Left ventricle myocardium inferior (tissue), 1 donor: Measurements from ENCODE around the gene OR4D9. TPM values are rescaled to one million over a fixed set of nuclear protein-coding genes. Genes with fewer than 3 reads are reported as not detected.

Experiments used
- DNase-seq: peaks from one replicate; pipeline ENCODE4 v3.0.0-alpha.2; 2020
- H3K27ac ChIP-seq: fragments of 200-600 bp; replicated peaks from 2 replicates; pipeline ENCODE4 v1.8.0; 2021
- H3K27me3 ChIP-seq: fragments of 200-600 bp; 2 replicates; pipeline ENCODE4 v1.8.0; 2021; ENCODE audit warnings: low read depth
- H3K36me3 ChIP-seq: fragments of 200-600 bp; 2 replicates; pipeline ENCODE4 v1.8.0; 2021
- H3K4me1 ChIP-seq: fragments of 200-600 bp; 2 replicates; pipeline ENCODE4 v1.8.0; 2021
- H3K4me3 ChIP-seq: fragments of 200-600 bp; 2 replicates; pipeline ENCODE4 v1.8.0; 2021; ENCODE audit warnings: mild to moderate bottlenecking, moderate library complexity
- H3K9me3 ChIP-seq: fragments of 200-600 bp; replicated peaks from 2 replicates; pipeline ENCODE4 v1.8.0; 2021
- CTCF ChIP-seq: fragments of 200-600 bp; IDR thresholded peaks from 2 replicates; pipeline ENCODE4 v1.8.0; 2021; ENCODE audit warnings: antibody characterized with exemption, mild to moderate bottlenecking, borderline replicate concordance
- intact Hi-C: fragments of 100-400 bp; cut with micrococcal nuclease; formaldehyde crosslinking; loops from one replicate; pipeline ENCODE4 v1.11.0; 2022
- long read RNA-seq: library from polyadenylated mRNA; unstranded; transcript quantifications from one replicate; pipeline ENCODE4 v2.0.0, GENCODE V29; 2021
- total RNA-seq: library from RNA; stranded (reverse); fragmentation: NEBNext Ultra II Directional; extraction: Animal tissue kit (Norgen Biotek cat#: 25700); gene quantifications from one replicate; pipeline ENCODE4 v1.2.1, GENCODE V29; 2021
- donor health status: DM: no; HTN: yes; CAD: no; lungs with severe emphysema.

Gene OR4D9
- total RNA-seq = not detected
- long read RNA-seq = 0 reads

DNA sequence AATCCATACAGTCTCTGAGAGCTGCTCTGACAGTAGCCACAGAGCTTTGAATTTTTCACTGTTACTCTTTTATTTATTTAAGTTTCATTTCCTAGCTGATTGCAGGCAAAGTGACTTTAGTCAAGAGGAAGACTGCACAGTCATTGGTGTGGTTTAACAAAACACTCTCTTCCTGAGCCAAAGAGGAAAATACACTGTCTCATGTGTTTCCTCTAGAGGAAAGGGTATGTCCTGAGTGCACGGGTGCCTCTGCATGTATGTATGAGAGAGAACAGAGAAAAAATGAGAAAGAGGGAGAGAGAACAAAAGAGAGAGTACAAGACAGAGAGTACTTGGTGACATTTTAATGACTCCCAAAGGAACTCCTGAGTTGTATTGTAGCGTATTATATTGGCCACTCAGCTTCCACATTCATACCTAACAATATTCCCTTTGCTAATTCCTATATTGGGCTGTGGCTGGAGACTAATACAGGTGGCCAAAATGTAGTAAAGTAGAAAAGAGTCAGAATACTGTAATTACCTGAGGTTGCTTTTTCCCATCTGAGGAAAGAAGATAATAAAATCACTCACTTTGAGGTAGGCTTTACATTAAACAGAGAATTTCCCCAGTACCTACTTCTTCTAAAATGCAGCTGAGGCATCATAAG is at the start of gene OR4D9:
TSS of gene OR4D9 (plus strand) at position 599 of the 649 bp plus-strand sequence. CDS start 3,374 bp downstream, outside the sequence.
- Histone ChIP-seq H3K4me3 (no peak within 1 kb of the TSS), H3K27ac (no peak within 1 kb of the TSS), H3K36me3 (no peaks in the 10 kb centered on the region), H3K27me3 (no peaks in the 10 kb centered on the region), H3K9me3 (no peaks in the 10 kb centered on the region), H3K4me1 (peaks cover 12% of the 10 kb centered on the region)
- intact Hi-C loops = no loop called here
- TF ChIP-seq CTCF = no peak
- no peak for DNase-seq

DNA sequence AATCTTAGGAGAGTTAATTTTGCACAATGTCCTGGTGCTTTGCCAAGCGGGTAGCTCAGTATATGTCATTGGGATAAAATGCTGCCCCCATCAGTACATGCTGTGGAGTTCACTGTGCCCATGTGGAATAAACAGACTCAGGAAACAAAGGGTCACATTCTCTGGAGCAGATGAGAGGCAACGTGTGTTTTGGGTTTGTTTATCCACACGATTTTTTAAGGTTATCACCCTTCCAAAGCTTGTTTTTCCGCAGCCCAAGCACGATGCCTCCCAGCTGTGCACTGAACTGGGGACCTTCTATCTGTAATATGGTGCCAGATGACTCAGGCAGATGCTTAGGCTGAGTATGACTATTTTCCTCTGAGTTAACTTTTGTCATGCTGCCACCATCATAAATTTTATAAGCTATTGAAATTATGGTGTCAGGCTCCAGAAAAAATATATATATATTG is 48.1 kb upstream of the OR4D9 start:
- peaks cover 6% of the 10 kb centered on the region for H3K9me3 ChIP-seq
- H3K4me3 ChIP-seq = no peak overlapping the region
- TF ChIP-seq CTCF = no peak
- no peaks in the 10 kb centered on the region for H3K36me3 ChIP-seq
- H3K4me1 ChIP-seq = no peaks in the 10 kb centered on the region
- DNase-seq = no peak
- intact Hi-C loops = no loop called here
- H3K27ac ChIP-seq = no peak overlapping the region
- no peaks in the 10 kb centered on the region for H3K27me3 ChIP-seq

- no peak for DNase-seq
- H3K9me3 ChIP-seq = no peaks in the 10 kb centered on the region
- H3K27ac ChIP-seq = no peak within 1 kb of the TSS
- no peak for TF ChIP-seq CTCF
- no peaks in the 10 kb centered on the region for H3K27me3 ChIP-seq
- intact Hi-C loops = no loop called here
- H3K4me3 ChIP-seq = no peak within 1 kb of the TSS
- no peaks in the 10 kb centered on the region for H3K4me1 ChIP-seq
- H3K36me3 ChIP-seq = no peaks in the 10 kb centered on the region
Measured at GRCh38 chr11:59473015-59473414, 38.3 kb upstream of the OR4D9 start, which contains the start of gene OR4D10. OR4D10 (plus strand) TSS chr11:59473315; CDS start chr11:59477430, 4,115 bp downstream.

GRCh38 chr11:59475176-59475575 is 36.2 kb upstream of the OR4D9 start:
- intact Hi-C loops = no loop called here
- H3K27ac ChIP-seq = no peak overlapping the region
- TF ChIP-seq CTCF = no peak
- no peaks in the 10 kb centered on the region for H3K36me3 ChIP-seq
- no peak overlapping the region for H3K4me3 ChIP-seq
- no peaks in the 10 kb centered on the region for H3K4me1 ChIP-seq
- peaks cover 4% of the 10 kb centered on the region for H3K27me3 ChIP-seq
- no peak for DNase-seq
- H3K9me3 ChIP-seq = no peaks in the 10 kb centered on the region

DNA sequence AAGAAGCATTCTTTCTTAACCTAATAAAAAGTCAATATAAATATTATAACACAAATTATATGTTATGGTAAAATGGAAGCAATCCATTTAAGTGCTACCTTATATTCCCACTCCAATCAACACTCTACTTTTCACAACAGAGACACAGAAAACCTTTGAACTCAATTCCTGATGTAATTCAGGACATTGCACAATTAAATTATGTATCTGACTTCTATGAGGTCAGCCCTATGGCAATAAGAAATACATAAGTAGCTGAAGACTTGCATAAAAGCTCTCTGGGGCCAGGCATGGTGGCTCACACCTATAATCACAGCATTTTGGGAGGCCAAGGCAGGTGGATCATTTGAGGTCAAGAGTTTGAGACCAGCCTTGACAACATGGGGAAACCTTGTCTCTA is 31.4 kb upstream of the OR4D9 start:
- no peak for TF ChIP-seq CTCF
- no peaks in the 10 kb centered on the region for H3K36me3 ChIP-seq
- no peaks in the 10 kb centered on the region for H3K4me1 ChIP-seq
- H3K27me3 ChIP-seq = peaks cover 4% of the 10 kb centered on the region
- DNase-seq = no peak
- H3K27ac ChIP-seq = no peak overlapping the region
- H3K9me3 ChIP-seq = no peaks in the 10 kb centered on the region
- H3K4me3 ChIP-seq = no peak overlapping the region
- intact Hi-C loops = no loop called here
